Common myeloid progenitor, CD34-positive (primary cell): ENCODE measurements around the gene MUSK.
"Not testable (repeated sequence)": the region's sequence is repeated elsewhere in the genome, so short reads cannot be mapped to it uniquely, and the experiment has no call there.

Source experiments
- CTCF ChIA-PET: fragments of 350-600 bp; sonication (Branson Sonifier 250); formaldehyde crosslinking; loops from one replicate; lab custom pipeline; 2021; ENCODE audit warnings: antibody characterized with exemption; lab: Charles Lee
- POLR2A ChIA-PET: fragments of 350-600 bp; sonication (Branson Sonifier 250); formaldehyde crosslinking; loops from one replicate; lab custom pipeline; 2021; ENCODE audit warnings: antibody characterized with exemption; lab: Charles Lee
- DNase-seq, 3 donors: peaks; one replicate each; pipeline versions ENCODE4 v3.0.0 to v3.0.0-alpha.2; 2013
- H3K27ac ChIP-seq, 2 experiments: 1 replicate in 1 of 2; 2 replicates in 1 of 2; pipeline ENCODE4 v1.7.0; 2013; ENCODE audit warnings: inconsistent platforms in 2 of 2, low read length in 2 of 2, mild to moderate bottlenecking in 2 of 2, low read depth in 1 of 2, moderate library complexity in 1 of 2; ENCODE audit not compliant: severe bottlenecking in 2 of 2, insufficient read depth in 1 of 2, poor library complexity in 1 of 2
- H3K27me3 ChIP-seq, 5 experiments: replicated peaks in 2 of 5; 1 replicate in 3 of 5; 2 replicates in 2 of 5; pipeline versions ENCODE4 v1.6.1 to v1.7.0; 2013; ENCODE audit warnings: low read length in 4 of 5, mild to moderate bottlenecking in 2 of 5, moderate library complexity in 2 of 5, inconsistent platforms in 1 of 5; ENCODE audit not compliant: insufficient read depth in 5 of 5, control insufficient read depth in 4 of 5
- H3K36me3 ChIP-seq, 4 experiments: 1 replicate in 2 of 4; 2 replicates in 2 of 4; pipeline versions ENCODE4 v1.6.1 to v1.7.0; 2013; ENCODE audit warnings: low read length in 3 of 4, control low read depth in 1 of 4, mild to moderate bottlenecking in 1 of 4; ENCODE audit not compliant: control insufficient read depth in 4 of 4, insufficient read depth in 4 of 4
- H3K4me1 ChIP-seq, 4 experiments: 1 replicate in 3 of 4; 2 replicates in 1 of 4; pipeline versions ENCODE4 v1.6.1 to v1.7.1; 2013; ENCODE audit warnings: low read length in 3 of 4, mild to moderate bottlenecking in 3 of 4, control low read depth in 1 of 4, inconsistent platforms in 1 of 4, moderate library complexity in 1 of 4; ENCODE audit not compliant: control insufficient read depth in 4 of 4, insufficient read depth in 4 of 4; ENCODE audit errors: control extremely low read depth in 1 of 4
- H3K4me3 ChIP-seq, 7 experiments: 1 replicate in 4 of 7; 2 replicates in 3 of 7; pipeline versions ENCODE4 v1.5.1 to v1.7.0; 2013; ENCODE audit warnings: mild to moderate bottlenecking in 7 of 7, low read length in 6 of 7, moderate library complexity in 6 of 7, inconsistent platforms in 2 of 7, low read depth in 2 of 7, control low read depth in 1 of 7; ENCODE audit not compliant: insufficient read depth in 4 of 7, control insufficient read depth in 1 of 7; ENCODE audit errors: extremely low read depth in 1 of 7
- H3K9me3 ChIP-seq, 5 experiments: 1 replicate in 4 of 5; 2 replicates in 1 of 5; pipeline versions ENCODE4 v1.6.1 to v1.7.1; 2013; ENCODE audit warnings: low read length in 4 of 5, mild to moderate bottlenecking in 2 of 5, inconsistent platforms in 1 of 5, low read depth in 1 of 5, moderate library complexity in 1 of 5; ENCODE audit not compliant: control insufficient read depth in 4 of 5, insufficient read depth in 2 of 5; ENCODE audit errors: control extremely low read depth in 1 of 5
- WGBS: methylation state at CpG from one replicate; pipeline ENCODE4 v1.1.5; 2013; ENCODE audit not compliant: insufficient coverage; 5-methylcytosine and 5-hydroxymethylcytosine counted together

MUSK gene

DNA sequence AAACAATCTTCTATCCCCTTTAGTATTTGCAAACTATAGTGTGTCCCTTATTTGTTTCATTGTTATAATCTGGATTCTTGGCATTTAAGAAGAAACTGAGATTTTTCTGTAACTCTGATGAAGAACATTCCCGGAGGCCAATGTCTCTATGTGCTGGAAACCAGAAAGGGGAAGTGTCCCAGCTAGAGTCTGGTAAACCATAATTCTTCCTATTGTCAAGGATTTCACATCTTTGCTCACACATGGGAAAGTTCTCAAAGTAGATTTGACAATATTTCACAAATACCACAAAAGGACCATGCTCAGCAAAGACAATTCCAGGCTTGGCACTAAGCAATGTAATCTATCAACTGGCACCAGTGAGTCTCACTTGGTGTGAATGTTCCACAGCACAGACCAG lies 146.8 kb downstream of the MUSK start:
- ChIA-PET CTCF (no interaction called here), POLR2A (no interaction called here)
- no peak overlapping the region for H3K4me3 ChIP-seq
- DNase-seq: peak; percentile 3 to 61 (median 50)
- no peak overlapping the region for H3K27ac ChIP-seq
- 0% methylated on average over 1 of the region's 1 CpG for WGBS
- H3K4me1 ChIP-seq: peaks cover 0 to 14% (median 4%) of the 10 kb centered on the region in 4 experiments
- H3K9me3 ChIP-seq: peaks cover 0 to 2% (median 0%) of the 10 kb centered on the region in 5 experiments
- H3K27me3 ChIP-seq: no peaks in the 10 kb centered on the region
- H3K36me3 ChIP-seq: no peaks in the 10 kb centered on the region

GRCh38 chr9:110820381-110820780 lies 151.8 kb downstream of the MUSK start:
- no peak for DNase-seq
- Histone ChIP-seq H3K27ac (no peak overlapping the region), H3K4me1 (peaks cover 3 to 27% (median 6%) of the 10 kb centered on the region in 4 experiments), H3K9me3 (no peaks in the 10 kb centered on the region), H3K4me3 (no peak overlapping the region), H3K36me3 (no peaks in the 10 kb centered on the region), H3K27me3 (no peaks in the 10 kb centered on the region)
- 88% methylated on average over 1 of the region's 1 CpG for WGBS
- CTCF ChIA-PET: interaction anchor here (2.0 kb wide), 1 partner anchor 12 kb away, joined by 4 read pairs; no protein-coding TSS in a partner anchor
- POLR2A ChIA-PET: no interaction called here

DNA sequence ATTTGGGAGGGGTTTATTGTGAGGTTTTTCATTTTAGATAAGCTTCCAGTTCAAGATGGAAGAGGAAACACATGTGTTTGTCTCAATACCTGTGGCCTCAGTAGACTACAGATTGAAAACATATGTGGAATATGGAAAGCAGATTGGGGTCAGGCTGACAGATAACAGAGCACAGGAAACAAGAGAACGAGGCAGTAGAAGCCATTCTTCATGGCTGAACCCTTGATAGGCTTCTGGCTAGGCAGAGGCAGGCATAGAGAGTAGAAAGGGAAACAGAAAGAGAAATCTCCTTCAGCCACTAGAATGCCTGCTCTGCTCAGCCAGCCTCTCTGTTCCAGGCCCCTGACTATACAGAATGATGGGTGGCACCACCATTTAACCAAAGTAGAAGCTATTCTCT lies 152.5 kb downstream of the MUSK start:
- Histone ChIP-seq H3K36me3 (no peaks in the 10 kb centered on the region), H3K4me3 (no peak overlapping the region), H3K27ac (no peak overlapping the region), H3K4me1 (peaks cover 3 to 20% (median 5%) of the 10 kb centered on the region in 4 experiments), H3K9me3 (no peaks in the 10 kb centered on the region), H3K27me3 (no peaks in the 10 kb centered on the region)
- DNase-seq: peak; percentile 4 to 75 (median 46)
- ChIA-PET POLR2A (no interaction called here), CTCF (interaction anchor here (2.0 kb wide), 1 partner anchor 12 kb away, joined by 4 read pairs; no protein-coding TSS in a partner anchor)
- WGBS: 0% methylated on average over 1 of the region's 1 CpG

DNA sequence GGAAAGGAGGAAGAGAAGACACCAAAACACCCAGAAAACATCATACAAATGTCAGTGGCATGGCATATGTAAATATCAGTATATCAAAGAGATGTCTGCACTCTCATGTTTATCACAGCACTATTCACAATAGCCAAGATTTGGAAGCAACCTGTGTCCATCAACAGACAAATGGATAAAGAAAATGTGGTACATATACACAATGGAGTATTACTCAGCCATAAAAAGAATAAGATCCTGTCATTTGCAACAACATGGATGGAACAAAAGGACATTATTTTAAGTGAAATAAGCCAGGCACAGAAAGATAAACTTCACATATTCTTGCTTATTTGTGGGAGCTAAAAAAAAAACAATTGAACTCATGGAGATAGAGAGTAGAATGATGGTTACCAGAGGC lies 156.5 kb downstream of the MUSK start:
- H3K27me3 ChIP-seq, POLR2A ChIA-PET, H3K4me3 ChIP-seq, CTCF ChIA-PET, DNase-seq, H3K27ac ChIP-seq, H3K36me3 ChIP-seq, H3K9me3 ChIP-seq: not testable (repeated sequence)
- peaks cover 0 to 14% (median 4%) of the 10 kb centered on the region in 4 experiments for H3K4me1 ChIP-seq

- Histone ChIP-seq H3K4me1 (peaks cover 0 to 13% (median 4%) of the 10 kb centered on the region in 4 experiments), H3K27ac (no peak overlapping the region), H3K9me3 (no peaks in the 10 kb centered on the region), H3K36me3 (no peaks in the 10 kb centered on the region), H3K27me3 (no peaks in the 10 kb centered on the region), H3K4me3 (no peak overlapping the region)
- 80% methylated on average over 1 of the region's 2 CpGs for WGBS
- ChIA-PET CTCF (no interaction called here), POLR2A (no interaction called here)
- no peak for DNase-seq
Measured at GRCh38 chr9:110825950-110826349, 157.4 kb downstream of the MUSK start.

DNA sequence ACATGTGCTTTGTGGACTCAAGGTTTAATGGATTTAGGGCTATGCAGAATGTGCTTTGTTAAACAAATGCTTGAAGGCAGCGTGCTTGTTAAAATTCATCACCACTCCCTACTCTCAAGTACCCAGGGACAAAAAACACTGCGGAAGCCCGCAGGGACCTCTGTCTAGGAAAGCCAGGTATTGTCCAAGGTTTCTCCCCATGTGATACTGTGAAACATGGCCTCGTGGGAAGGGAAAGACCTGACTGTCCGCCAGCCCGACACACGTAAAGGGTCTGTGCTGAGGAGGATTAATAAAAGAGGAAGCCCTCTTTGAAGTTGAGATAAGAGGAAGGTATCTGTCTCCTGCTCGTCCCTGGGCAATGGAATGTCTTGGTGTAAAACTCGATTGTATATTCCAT lies 157.8 kb downstream of the MUSK start:
- H3K36me3 ChIP-seq, DNase-seq, H3K4me3 ChIP-seq, H3K27ac ChIP-seq, H3K4me1 ChIP-seq, POLR2A ChIA-PET, H3K9me3 ChIP-seq, H3K27me3 ChIP-seq, CTCF ChIA-PET: not testable (repeated sequence)
- WGBS: 100% methylated on average over 2 of the region's 9 CpGs

- CTCF ChIA-PET: no interaction called here
- DNase-seq: no peak
- Histone ChIP-seq H3K36me3 (no peaks in the 10 kb centered on the region), H3K4me1 (no peaks in the 10 kb centered on the region), H3K27ac (no peak overlapping the region), H3K27me3 (no peaks in the 10 kb centered on the region), H3K9me3 (no peaks in the 10 kb centered on the region), H3K4me3 (no peak overlapping the region)
- 93% methylated on average over 3 of the region's 3 CpGs for whole genome bisulfite sequencing
- POLR2A ChIA-PET: no interaction called here
Measured at GRCh38 chr9:110828264-110828663, 159.7 kb downstream of the MUSK start.
